IPS-20b (cell line): Measurements from ENCODE around the gene NR1D2.

Experiments used
- H3K27ac ChIP-seq: one replicate; pipeline ENCODE4 v1.5.1; 2013; ENCODE audit warnings: low read length
- H3K27me3 ChIP-seq: 2 replicates; pipeline ENCODE4 v1.6.1; 2013; ENCODE audit warnings: mild to moderate bottlenecking, low read length, inconsistent platforms; ENCODE audit not compliant: insufficient read depth
- H3K36me3 ChIP-seq: 2 replicates; pipeline ENCODE4 v1.6.1; 2013; ENCODE audit warnings: low read depth, mild to moderate bottlenecking, inconsistent platforms, low read length, moderate library complexity; ENCODE audit not compliant: insufficient read depth
- H3K4me1 ChIP-seq: 2 replicates; pipeline ENCODE4 v1.6.1; 2013; ENCODE audit warnings: mild to moderate bottlenecking, control low read depth, inconsistent platforms, low read length, moderate library complexity; ENCODE audit not compliant: insufficient read depth
- H3K4me3 ChIP-seq: 2 replicates; pipeline ENCODE4 v1.5.1; 2013; ENCODE audit warnings: mild to moderate bottlenecking, low read length, inconsistent platforms
- H3K9ac ChIP-seq: 2 replicates; pipeline ENCODE4 v1.6.1; 2013; ENCODE audit warnings: low read depth, mild to moderate bottlenecking, inconsistent platforms, low read length, moderate library complexity
- H3K9me3 ChIP-seq: 2 replicates; pipeline ENCODE4 v1.6.1; 2013; ENCODE audit warnings: mild to moderate bottlenecking, low read depth, low read length, inconsistent platforms; ENCODE audit not compliant: insufficient read depth

NR1D2 gene

GRCh38 chr3:23932571-23932970 lies 12.5 kb upstream of the NR1D2 start:
- H3K4me1 ChIP-seq, result no peaks in the 10 kb centered on the region
- H3K4me3 ChIP-seq, result no peak overlapping the region
- H3K9ac ChIP-seq, result no peak overlapping the region
- no peak overlapping the region for H3K27ac ChIP-seq
- H3K27me3 ChIP-seq, result no peaks in the 10 kb centered on the region
- H3K9me3 ChIP-seq, result no peaks in the 10 kb centered on the region
- H3K36me3 ChIP-seq, result no peaks in the 10 kb centered on the region

- Histone ChIP-seq H3K27ac (no peak overlapping the region), H3K9me3 (no peaks in the 10 kb centered on the region), H3K36me3 (no peaks in the 10 kb centered on the region), H3K9ac (no peak overlapping the region), H3K27me3 (no peaks in the 10 kb centered on the region), H3K4me1 (no peaks in the 10 kb centered on the region), H3K4me3 (no peak overlapping the region)
These were observed 10.8 kb upstream of the NR1D2 start for GRCh38 chr3:23934253-23934652.

DNA sequence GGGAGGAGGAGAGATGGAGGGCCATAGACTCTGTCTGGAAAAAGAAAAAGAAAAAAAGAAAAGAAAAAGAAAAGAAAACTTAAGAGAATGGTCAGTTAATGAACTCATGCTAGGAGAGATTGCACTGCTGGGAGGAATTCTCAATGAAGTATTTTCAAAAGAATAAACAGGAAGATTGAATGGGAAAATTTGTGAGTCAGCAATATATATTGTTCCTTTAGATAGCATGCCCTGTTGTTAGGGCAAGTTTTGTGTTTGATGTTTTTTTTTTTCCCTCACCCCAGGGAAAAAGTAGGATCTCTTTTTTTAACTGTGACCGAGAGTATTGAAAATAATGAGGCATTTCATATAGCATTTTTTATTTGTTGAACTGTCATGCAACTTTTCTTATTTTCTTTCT lies 7.8 kb upstream of the NR1D2 start:
- H3K27me3 ChIP-seq, result no peaks in the 10 kb centered on the region
- no peaks in the 10 kb centered on the region for H3K4me1 ChIP-seq
- no peak overlapping the region for H3K4me3 ChIP-seq
- H3K9ac ChIP-seq, result no peak overlapping the region
- H3K36me3 ChIP-seq, result no peaks in the 10 kb centered on the region
- no peak overlapping the region for H3K27ac ChIP-seq
- H3K9me3 ChIP-seq, result no peaks in the 10 kb centered on the region

DNA sequence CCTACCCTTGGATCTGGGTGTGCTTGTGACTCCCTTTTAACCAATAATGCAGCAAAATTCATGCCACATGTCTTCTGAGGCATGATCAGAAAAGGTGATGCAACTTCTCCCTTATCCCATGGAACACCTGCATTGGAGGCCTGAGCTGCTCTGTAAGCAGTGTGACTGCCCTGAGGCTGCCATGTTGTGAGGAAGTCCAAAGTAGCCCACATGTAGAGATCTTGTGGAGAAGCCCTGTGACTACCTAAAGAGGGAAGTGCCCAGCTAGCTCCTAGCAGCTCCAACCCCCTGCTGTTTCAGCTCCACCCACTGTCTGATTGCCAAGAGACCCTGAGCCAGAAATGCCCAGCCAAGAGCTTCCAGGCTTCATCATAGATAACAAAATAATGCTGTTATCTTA lies 6.4 kb upstream of the NR1D2 start:
- H3K9me3 ChIP-seq, result no peaks in the 10 kb centered on the region
- H3K9ac ChIP-seq, result no peak overlapping the region
- H3K4me1 ChIP-seq, result peaks cover 3% of the 10 kb centered on the region; the same call in 1 of the 2 replicates
- H3K27ac ChIP-seq, result no peak overlapping the region
- no peaks in the 10 kb centered on the region for H3K27me3 ChIP-seq
- no peaks in the 10 kb centered on the region for H3K36me3 ChIP-seq
- H3K4me3 ChIP-seq, result no peak overlapping the region

DNA sequence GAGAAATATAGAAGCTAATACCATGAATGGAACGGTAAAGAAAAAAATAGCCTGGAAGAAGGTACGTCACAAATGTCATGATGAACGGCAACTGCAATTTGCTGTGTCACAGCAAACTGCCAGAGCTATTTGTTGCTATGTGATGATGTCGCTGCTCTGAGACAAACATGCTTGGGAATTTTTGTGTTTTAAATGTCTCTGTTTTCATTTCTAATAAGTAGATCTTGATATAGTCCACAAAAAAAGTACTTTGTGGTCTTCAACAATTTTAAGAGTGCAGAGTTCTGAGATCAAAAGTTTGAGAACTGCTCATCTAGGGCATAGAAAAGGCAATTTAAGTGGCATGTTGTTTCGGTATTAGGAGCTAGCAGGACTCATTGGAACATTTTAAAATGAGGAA lies 4.3 kb upstream of the NR1D2 start:
- Histone ChIP-seq H3K9me3 (no peaks in the 10 kb centered on the region), H3K27ac (no peak overlapping the region), H3K4me3 (no peak overlapping the region), H3K9ac (no peak overlapping the region), H3K36me3 (no peaks in the 10 kb centered on the region), H3K27me3 (no peaks in the 10 kb centered on the region), H3K4me1 (peaks cover 9% of the 10 kb centered on the region; the same call in 1 of the 2 replicates)

- no peaks in the 10 kb centered on the region for H3K27me3 ChIP-seq
- H3K9me3 ChIP-seq, result no peaks in the 10 kb centered on the region
- no peak overlapping the region for H3K9ac ChIP-seq
- no peak overlapping the region for H3K27ac ChIP-seq
- H3K4me1 ChIP-seq, result peaks cover 9% of the 10 kb centered on the region; the same call in 1 of the 2 replicates
- no peaks in the 10 kb centered on the region for H3K36me3 ChIP-seq
- H3K4me3 ChIP-seq, result no peak overlapping the region
These were observed 3.6 kb upstream of the NR1D2 start for GRCh38 chr3:23941440-23941839.

- Histone ChIP-seq H3K4me3 (no peak overlapping the region), H3K4me1 (peaks cover 19% of the 10 kb centered on the region; the same call in 1 of the 2 replicates), H3K27ac (no peak overlapping the region), H3K36me3 (no peaks in the 10 kb centered on the region), H3K9me3 (no peaks in the 10 kb centered on the region), H3K9ac (no peak overlapping the region), H3K27me3 (no peaks in the 10 kb centered on the region)
These were observed 2.5 kb upstream of the NR1D2 start for GRCh38 chr3:23942546-23942945.

DNA sequence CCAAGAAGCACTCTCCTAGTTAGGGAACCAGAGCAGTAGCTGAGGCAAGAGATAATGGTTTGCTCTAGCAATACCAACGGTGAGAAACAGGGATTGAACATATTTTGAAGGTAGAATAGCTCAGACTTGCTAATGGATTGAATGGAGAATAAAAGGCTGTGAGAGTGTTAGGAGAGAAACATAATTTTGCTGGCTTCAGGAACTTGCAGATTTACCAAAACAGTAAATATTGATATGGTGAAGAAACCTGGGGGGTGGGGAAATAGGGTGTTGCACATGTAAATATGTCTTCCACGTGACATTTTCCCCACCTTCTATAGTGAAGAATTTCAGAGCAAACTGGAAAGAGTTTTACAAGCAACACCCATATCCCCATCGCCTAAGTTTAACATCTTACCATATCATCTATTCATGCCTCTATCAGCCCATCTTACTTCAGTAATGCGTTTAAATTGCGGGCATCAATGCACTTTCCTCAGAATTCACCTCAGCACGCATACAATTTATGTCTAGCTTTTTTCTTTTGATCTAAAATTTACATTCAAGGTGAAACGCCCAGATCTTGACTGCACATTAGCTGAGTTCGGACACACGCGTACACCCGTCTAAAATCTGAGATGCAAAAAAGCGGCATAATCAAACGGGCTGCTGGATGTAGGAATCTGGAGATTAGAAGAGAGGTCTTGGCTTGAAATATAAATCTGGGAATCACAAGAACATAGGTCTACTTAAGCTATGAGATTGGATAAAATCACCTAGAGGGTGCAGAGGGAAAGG lies 891 bp upstream of the NR1D2 start:
- no peak overlapping the region for H3K27ac ChIP-seq
- H3K9ac ChIP-seq, result peak overlapping the region; percentile 81
- H3K4me1 ChIP-seq, result peaks cover 20% of the 10 kb centered on the region; the same call in 1 of the 2 replicates
- H3K27me3 ChIP-seq, result no peaks in the 10 kb centered on the region
- H3K9me3 ChIP-seq, result no peaks in the 10 kb centered on the region
- H3K36me3 ChIP-seq, result peaks cover 8% of the 10 kb centered on the region; the same call in 1 of the 2 replicates
- peak overlapping the region; percentile 77 for H3K4me3 ChIP-seq

DNA sequence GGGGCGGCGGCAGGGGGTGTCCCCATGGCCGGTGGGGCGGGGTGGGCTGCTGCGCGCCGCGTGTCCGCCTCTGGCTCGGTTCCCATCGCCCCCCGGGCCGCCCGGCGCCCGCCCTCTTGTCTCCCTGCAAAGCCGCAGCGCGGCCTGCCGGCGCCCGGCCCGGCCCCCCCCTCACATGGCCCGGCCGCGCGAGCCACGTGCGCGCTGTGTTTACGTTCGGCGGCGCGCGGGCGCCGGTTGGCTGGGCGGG lies 502 bp downstream of the NR1D2 start:
- H3K27ac ChIP-seq, result no peak overlapping the region
- H3K9me3 ChIP-seq, result no peaks in the 10 kb centered on the region
- 0 out of 2 replicates have a peak overlapping the region, but pooled peaks have one; percentile 35 for H3K9ac ChIP-seq
- peaks cover 20% of the 10 kb centered on the region; the same call in 1 of the 2 replicates for H3K4me1 ChIP-seq
- H3K36me3 ChIP-seq, result peaks cover 8% of the 10 kb centered on the region; the same call in 1 of the 2 replicates
- H3K27me3 ChIP-seq, result no peaks in the 10 kb centered on the region
- H3K4me3 ChIP-seq, result peak overlapping the region; percentile 46; the same call in 1 of the 2 replicates

GRCh38 chr3:23945913-23946687 lies 1.0 kb downstream of the NR1D2 start:
- Histone ChIP-seq H3K4me1 (peaks cover 20% of the 10 kb centered on the region; the same call in 1 of the 2 replicates), H3K9ac (peak overlapping the region; percentile 85), H3K4me3 (peak overlapping the region; percentile 79), H3K9me3 (no peaks in the 10 kb centered on the region), H3K27me3 (no peaks in the 10 kb centered on the region), H3K27ac (peak overlapping the region; percentile 41), H3K36me3 (peaks cover 8% of the 10 kb centered on the region; the same call in 1 of the 2 replicates)

- Histone ChIP-seq H3K4me1 (peaks cover 18% of the 10 kb centered on the region; the same call in 1 of the 2 replicates), H3K9me3 (no peaks in the 10 kb centered on the region), H3K27me3 (no peaks in the 10 kb centered on the region), H3K4me3 (no peak overlapping the region), H3K36me3 (peaks cover 8% of the 10 kb centered on the region; the same call in 1 of the 2 replicates), H3K9ac (no peak overlapping the region), H3K27ac (no peak overlapping the region)
These were observed 3.7 kb downstream of the NR1D2 start for GRCh38 chr3:23948761-23949160.

- H3K27ac ChIP-seq, result no peak overlapping the region
- H3K27me3 ChIP-seq, result no peaks in the 10 kb centered on the region
- H3K9ac ChIP-seq, result no peak overlapping the region
- no peak overlapping the region for H3K4me3 ChIP-seq
- H3K9me3 ChIP-seq, result no peaks in the 10 kb centered on the region
- H3K4me1 ChIP-seq, result peaks cover 13% of the 10 kb centered on the region; the same call in 1 of the 2 replicates
- H3K36me3 ChIP-seq, result peaks cover 13% of the 10 kb centered on the region; the same call in 1 of the 2 replicates
These were observed 4.7 kb downstream of the NR1D2 start for GRCh38 chr3:23949784-23950183.
